ENCODE data around the gene IMMP2L.
"Not testable (repeated sequence)": the region's sequence is repeated elsewhere in the genome, so short reads cannot be mapped to it uniquely, and the experiment has no call there.

The IMMP2L gene

GRCh38 chr7:111329367-111330234 lies 232.7 kb downstream of the IMMP2L start:
- TF ChIP-seq, protein P1, sequence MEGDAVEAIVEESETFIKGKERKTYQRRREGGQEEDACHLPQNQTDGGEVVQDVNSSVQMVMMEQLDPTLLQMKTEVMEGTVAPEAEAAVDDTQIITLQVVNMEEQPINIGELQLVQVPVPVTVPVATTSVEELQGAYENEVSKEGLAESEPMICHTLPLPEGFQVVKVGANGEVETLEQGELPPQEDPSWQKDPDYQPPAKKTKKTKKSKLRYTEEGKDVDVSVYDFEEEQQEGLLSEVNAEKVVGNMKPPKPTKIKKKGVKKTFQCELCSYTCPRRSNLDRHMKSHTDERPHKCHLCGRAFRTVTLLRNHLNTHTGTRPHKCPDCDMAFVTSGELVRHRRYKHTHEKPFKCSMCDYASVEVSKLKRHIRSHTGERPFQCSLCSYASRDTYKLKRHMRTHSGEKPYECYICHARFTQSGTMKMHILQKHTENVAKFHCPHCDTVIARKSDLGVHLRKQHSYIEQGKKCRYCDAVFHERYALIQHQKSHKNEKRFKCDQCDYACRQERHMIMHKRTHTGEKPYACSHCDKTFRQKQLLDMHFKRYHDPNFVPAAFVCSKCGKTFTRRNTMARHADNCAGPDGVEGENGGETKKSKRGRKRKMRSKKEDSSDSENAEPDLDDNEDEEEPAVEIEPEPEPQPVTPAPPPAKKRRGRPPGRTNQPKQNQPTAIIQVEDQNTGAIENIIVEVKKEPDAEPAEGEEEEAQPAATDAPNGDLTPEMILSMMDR (IDR thresholded peaks at IDR 0.05; ENCODE audit: poor library complexity, severe bottlenecking) = peak; percentile 46
- Histone ChIP-seq H3K27ac (ENCODE audit: poor library complexity, severe bottlenecking) (no peak overlapping the region), H3K4me3 (ENCODE audit: severe bottlenecking) (no peak overlapping the region), H3K36me3 (ENCODE audit: low read depth) (no peaks in the 10 kb centered on the region), H3K27me3 (ENCODE audit: insufficient read depth, poor library complexity, severe bottlenecking) (no peaks in the 10 kb centered on the region), H3K4me1 (ENCODE audit: insufficient read depth, poor library complexity, severe bottlenecking) (peaks cover 6% of the 10 kb centered on the region), H3K9me3 (ENCODE audit: severe bottlenecking) (no peaks in the 10 kb centered on the region)
- DNase-seq (ENCODE audit: low spot score) = no peak
- ATAC-seq (ENCODE audit: low read depth) = no peak

- H3K4me3 ChIP-seq (ENCODE audit: severe bottlenecking) = no peak overlapping the region
- no peaks in the 10 kb centered on the region for H3K9me3 ChIP-seq (ENCODE audit: severe bottlenecking)
- H3K27ac ChIP-seq (ENCODE audit: poor library complexity, severe bottlenecking) = no peak overlapping the region
- TF ChIP-seq, protein P1 (IDR thresholded peaks at IDR 0.05; ENCODE audit: poor library complexity, severe bottlenecking) = no peak
- no peaks in the 10 kb centered on the region for H3K27me3 ChIP-seq (ENCODE audit: insufficient read depth, poor library complexity, severe bottlenecking)
- ATAC-seq (ENCODE audit: low read depth) (no peak), DNase-seq (ENCODE audit: low spot score) (no peak)
- H3K36me3 ChIP-seq (ENCODE audit: low read depth) = no peaks in the 10 kb centered on the region
- H3K4me1 ChIP-seq (ENCODE audit: insufficient read depth, poor library complexity, severe bottlenecking) = peaks cover 6% of the 10 kb centered on the region
These were observed 233.8 kb downstream of the IMMP2L start for GRCh38 chr7:111328487-111328886.

GRCh38 chr7:111324776-111325175 lies 237.5 kb downstream of the IMMP2L start:
- Histone ChIP-seq H3K9me3 (ENCODE audit: severe bottlenecking) (no peaks in the 10 kb centered on the region), H3K4me1 (ENCODE audit: insufficient read depth, poor library complexity, severe bottlenecking) (no peaks in the 10 kb centered on the region), H3K27ac (ENCODE audit: poor library complexity, severe bottlenecking) (no peak overlapping the region), H3K36me3 (ENCODE audit: low read depth) (no peaks in the 10 kb centered on the region), H3K4me3 (ENCODE audit: severe bottlenecking) (no peak overlapping the region), H3K27me3 (ENCODE audit: insufficient read depth, poor library complexity, severe bottlenecking) (no peaks in the 10 kb centered on the region)
- ATAC-seq (ENCODE audit: low read depth) (no peak), DNase-seq (ENCODE audit: low spot score) (no peak)
- TF ChIP-seq, protein P1 (IDR thresholded peaks at IDR 0.05; ENCODE audit: poor library complexity, severe bottlenecking) = no peak

DNA sequence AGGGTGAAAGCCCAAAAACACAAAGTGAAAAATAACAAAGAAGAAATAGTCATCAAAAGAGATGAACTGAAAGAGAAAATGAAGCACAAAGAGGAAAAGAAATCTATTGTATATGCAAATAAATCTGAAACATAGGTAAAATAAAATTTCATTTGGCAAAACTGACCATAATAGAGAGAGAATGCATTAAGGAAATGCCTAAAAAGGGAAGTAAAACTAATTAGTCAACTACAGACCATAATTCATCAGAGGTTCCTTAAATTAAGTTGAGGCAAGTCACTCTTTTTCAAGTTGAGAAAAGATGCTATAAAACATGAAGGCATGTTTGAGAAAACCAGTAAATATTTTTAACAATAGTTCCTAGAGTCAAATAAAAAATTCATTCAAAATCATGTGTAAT lies 238.1 kb downstream of the IMMP2L start:
- DNase-seq (ENCODE audit: low spot score) (no peak), ATAC-seq (ENCODE audit: low read depth) (no peak)
- Histone ChIP-seq H3K4me3 (ENCODE audit: severe bottlenecking) (no peak overlapping the region), H3K27me3 (ENCODE audit: insufficient read depth, poor library complexity, severe bottlenecking) (no peaks in the 10 kb centered on the region), H3K36me3 (ENCODE audit: low read depth) (no peaks in the 10 kb centered on the region), H3K4me1 (ENCODE audit: insufficient read depth, poor library complexity, severe bottlenecking) (no peaks in the 10 kb centered on the region), H3K9me3 (ENCODE audit: severe bottlenecking) (no peaks in the 10 kb centered on the region), H3K27ac (ENCODE audit: poor library complexity, severe bottlenecking) (no peak overlapping the region)
- TF ChIP-seq, protein P1 (IDR thresholded peaks at IDR 0.05; ENCODE audit: poor library complexity, severe bottlenecking) = no peak

DNA sequence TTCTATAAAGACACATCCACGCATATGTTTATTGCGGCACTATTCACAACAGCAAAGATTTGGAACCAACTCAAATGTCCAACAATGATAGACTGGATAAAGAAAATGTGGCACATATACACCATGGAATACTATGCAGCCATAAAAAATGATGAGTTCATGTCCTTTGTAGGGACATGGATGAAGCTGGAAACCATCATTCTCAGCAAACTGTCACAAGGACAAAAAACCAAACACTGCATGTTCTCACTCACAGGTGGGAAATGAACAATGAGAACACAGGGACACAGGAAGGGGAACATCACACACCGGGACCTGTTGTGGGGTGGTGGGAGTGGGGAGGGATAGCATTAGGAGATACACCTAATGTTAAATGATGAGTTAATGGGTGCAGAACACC lies 238.6 kb downstream of the IMMP2L start:
- not testable (repeated sequence) for DNase-seq (ENCODE audit: low spot score); H3K9me3 ChIP-seq (ENCODE audit: severe bottlenecking); H3K27ac ChIP-seq (ENCODE audit: poor library complexity, severe bottlenecking); H3K4me1 ChIP-seq (ENCODE audit: insufficient read depth, poor library complexity, severe bottlenecking); H3K4me3 ChIP-seq (ENCODE audit: severe bottlenecking); ATAC-seq (ENCODE audit: low read depth); H3K36me3 ChIP-seq (ENCODE audit: low read depth); H3K27me3 ChIP-seq (ENCODE audit: insufficient read depth, poor library complexity, severe bottlenecking)

All from RWPE2 (cell line).